ENCODE measurements around the gene WDR87. TPM values are rescaled to one million over a fixed set of nuclear protein-coding genes. Genes with fewer than 3 reads are reported as not detected.

WDR87 gene
- polyA plus RNA-seq, 2 of the 4 experiments (the other 2 are of a cell fraction) = not detected

GRCh38 chr19:37920591-37921450 is 14.4 kb upstream of the WDR87 start:
- CTCF ChIA-PET = interaction anchor here (0.6 to 16.3 kb wide), 10 partner anchors 8 to 223 kb away, joined by 3 to 230 read pairs (median 4); partner anchors contain the start of genes SIPA1L3 and WDR87
- Histone ChIP-seq H3K27ac (no peak overlapping the region), H3K4me1 (peaks cover 9% of the 10 kb centered on the region; the same call in 2 of the 3 replicates), H3K9me3 (no peaks in the 10 kb centered on the region), H3K4me3 (no peak overlapping the region), H3K4me2 (no peak overlapping the region)
- 91% methylated on average over 23 of the region's 23 CpGs for WGBS (ENCODE audit: missing lambda C conversion rate)
- ATAC-seq = 0 out of 6 replicates have a peak, but pooled peaks of 1 of the 2 experiments have one; percentile 23
- POLR2A ChIA-PET = interaction anchor here (0.6 to 1.3 kb wide), 3 partner anchors 11 to 145 kb away, joined by 3 to 6 read pairs (median 5); partner anchors contain the start of genes SIPA1L3 and WDR87
- TF ChIP-seq, protein P1, sequence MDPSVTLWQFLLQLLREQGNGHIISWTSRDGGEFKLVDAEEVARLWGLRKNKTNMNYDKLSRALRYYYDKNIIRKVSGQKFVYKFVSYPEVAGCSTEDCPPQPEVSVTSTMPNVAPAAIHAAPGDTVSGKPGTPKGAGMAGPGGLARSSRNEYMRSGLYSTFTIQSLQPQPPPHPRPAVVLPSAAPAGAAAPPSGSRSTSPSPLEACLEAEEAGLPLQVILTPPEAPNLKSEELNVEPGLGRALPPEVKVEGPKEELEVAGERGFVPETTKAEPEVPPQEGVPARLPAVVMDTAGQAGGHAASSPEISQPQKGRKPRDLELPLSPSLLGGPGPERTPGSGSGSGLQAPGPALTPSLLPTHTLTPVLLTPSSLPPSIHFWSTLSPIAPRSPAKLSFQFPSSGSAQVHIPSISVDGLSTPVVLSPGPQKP (IDR thresholded peaks at IDR 0.05; ENCODE audit: low read depth, low read length) = no peak
- TF ChIP-seq NFE2L2 (conservative IDR thresholded peaks at IDR 0.05; ENCODE audit: low read length) (no peak; the same call in 1 of the 2 replicates), CBX8 (IDR thresholded peaks at IDR 0.05) (no peak), RAD21 (conservative IDR thresholded peaks at IDR 0.05 in 1 of 2, IDR thresholded peaks at IDR 0.05 in 1 of 2) (no peak), SMC3 (IDR thresholded peaks at IDR 0.05) (no peak), ZSCAN20 (CRISPR knock-in tag; IDR thresholded peaks at IDR 0.05) (no peak), PHF8 (IDR thresholded peaks at IDR 0.05; ENCODE audit: borderline replicate concordance, low read depth) (no peak), ATOH8 (CRISPR knock-in tag; IDR thresholded peaks at IDR 0.05; ENCODE audit: low read depth) (no peak), ZNF302 (CRISPR knock-in tag; IDR thresholded peaks at IDR 0.05) (no peak), CTCF (IDR thresholded peaks at IDR 0.05) (no peak), MAFK (IDR thresholded peaks at IDR 0.05; ENCODE audit: partially characterized antibody) (no peak), SREBF2 (IDR thresholded peaks at IDR 0.05) (no peak)
- FAIRE-seq = no peak
- no peak for DNase-seq (ENCODE audit: low read depth in 1 of 2, low spot score in 1 of 2)

GRCh38 chr19:37914908-37915307 is 8.5 kb upstream of the WDR87 start:
- ATAC-seq = no peak
- peaks cover 6% of the 10 kb centered on the region; the same call in 2 of the 3 replicates for H3K4me1 ChIP-seq
- no peaks in the 10 kb centered on the region for H3K9me3 ChIP-seq
- no peak for DNase-seq (ENCODE audit: low read depth in 1 of 2, low spot score in 1 of 2)
- ChIA-PET POLR2A (no interaction called here), CTCF (interaction anchor here (0.6 to 16.3 kb wide), 8 partner anchors 10 to 260 kb away, joined by 3 to 230 read pairs (median 4); partner anchors contain the start of genes SIPA1L3 and WDR87)
- WGBS (ENCODE audit: missing lambda C conversion rate) = 93% methylated on average over 2 of the region's 2 CpGs
- no peak overlapping the region for H3K4me3 ChIP-seq
- H3K4me2 ChIP-seq = no peak overlapping the region
- TF ChIP-seq NPAS2 (CRISPR knock-in tag; IDR thresholded peaks at IDR 0.05; ENCODE audit: borderline replicate concordance) (no peak), FOXS1 (CRISPR knock-in tag; IDR thresholded peaks at IDR 0.05) (no peak), EP300 (IDR thresholded peaks at IDR 0.05) (no peak), MAZ (IDR thresholded peaks at IDR 0.05; ENCODE audit: borderline replicate concordance, low read depth, low read length) (no peak), SREBF2 (IDR thresholded peaks at IDR 0.05) (no peak), JUN (IDR thresholded peaks at IDR 0.05) (no peak), ZC3H11A (IDR thresholded peaks at IDR 0.05) (no peak), HOXB13 (CRISPR knock-in tag; IDR thresholded peaks at IDR 0.05; ENCODE audit: low read depth) (no peak), CHD2 (IDR thresholded peaks at IDR 0.05; ENCODE audit: low read length, partially characterized antibody) (no peak), ZFP36 (IDR thresholded peaks at IDR 0.05; ENCODE audit: borderline replicate concordance, partially characterized antibody) (no peak), RARB (CRISPR knock-in tag; IDR thresholded peaks at IDR 0.05) (no peak), MAFK (IDR thresholded peaks at IDR 0.05; ENCODE audit: partially characterized antibody) (no peak), TFCP2L1 (CRISPR knock-in tag; IDR thresholded peaks at IDR 0.05) (no peak), JUNB (IDR thresholded peaks at IDR 0.05) (no peak), RCOR1 (IDR thresholded peaks at IDR 0.05; ENCODE audit: low read depth, low read length) (no peak)
- TF ChIP-seq, protein P2, sequence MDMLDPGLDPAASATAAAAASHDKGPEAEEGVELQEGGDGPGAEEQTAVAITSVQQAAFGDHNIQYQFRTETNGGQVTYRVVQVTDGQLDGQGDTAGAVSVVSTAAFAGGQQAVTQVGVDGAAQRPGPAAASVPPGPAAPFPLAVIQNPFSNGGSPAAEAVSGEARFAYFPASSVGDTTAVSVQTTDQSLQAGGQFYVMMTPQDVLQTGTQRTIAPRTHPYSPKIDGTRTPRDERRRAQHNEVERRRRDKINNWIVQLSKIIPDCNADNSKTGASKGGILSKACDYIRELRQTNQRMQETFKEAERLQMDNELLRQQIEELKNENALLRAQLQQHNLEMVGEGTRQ (IDR thresholded peaks at IDR 0.05) = no peak
- TF ChIP-seq, protein P3, sequence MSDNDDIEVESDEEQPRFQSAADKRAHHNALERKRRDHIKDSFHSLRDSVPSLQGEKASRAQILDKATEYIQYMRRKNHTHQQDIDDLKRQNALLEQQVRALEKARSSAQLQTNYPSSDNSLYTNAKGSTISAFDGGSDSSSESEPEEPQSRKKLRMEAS (IDR thresholded peaks at IDR 0.05) = no peak
- TF ChIP-seq, protein P4, sequence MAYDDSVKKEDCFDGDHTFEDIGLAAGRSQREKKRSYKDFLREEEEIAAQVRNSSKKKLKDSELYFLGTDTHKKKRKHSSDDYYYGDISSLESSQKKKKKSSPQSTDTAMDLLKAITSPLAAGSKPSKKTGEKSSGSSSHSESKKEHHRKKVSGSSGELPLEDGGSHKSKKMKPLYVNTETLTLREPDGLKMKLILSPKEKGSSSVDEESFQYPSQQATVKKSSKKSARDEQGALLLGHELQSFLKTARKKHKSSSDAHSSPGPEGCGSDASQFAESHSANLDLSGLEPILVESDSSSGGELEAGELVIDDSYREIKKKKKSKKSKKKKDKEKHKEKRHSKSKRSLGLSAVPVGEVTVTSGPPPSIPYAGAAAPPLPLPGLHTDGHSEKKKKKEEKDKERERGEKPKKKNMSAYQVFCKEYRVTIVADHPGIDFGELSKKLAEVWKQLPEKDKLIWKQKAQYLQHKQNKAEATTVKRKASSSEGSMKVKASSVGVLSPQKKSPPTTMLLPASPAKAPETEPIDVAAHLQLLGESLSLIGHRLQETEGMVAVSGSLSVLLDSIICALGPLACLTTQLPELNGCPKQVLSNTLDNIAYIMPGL (CRISPR knock-in tag; IDR thresholded peaks at IDR 0.05; ENCODE audit: borderline replicate concordance) = no peak
- FAIRE-seq = no peak
- H3K27ac ChIP-seq = no peak overlapping the region
